ENCODE data around the gene GPR162.

The GPR162 gene

GRCh38 chr12:6787309-6787708, 34.3 kb upstream of the GPR162 start:
- DNase-seq, result no peak

GRCh38 chr12:6788972-6789924, 32.4 kb upstream of the GPR162 start, which contains the start of gene CD4:
TSS of gene CD4 (plus strand) at chr12:6789528. CDS start at chr12:6800139, 10,611 bp downstream.
- DNase-seq, result no peak

GRCh38 chr12:6790496-6791150, 31.0 kb upstream of the GPR162 start:
- DNase-seq, result no peak

- DNase-seq, result no peak
Measured at GRCh38 chr12:6791931-6792520, 29.6 kb upstream of the GPR162 start.

GRCh38 chr12:6792522-6793201, 29.0 kb upstream of the GPR162 start:
- no peak for DNase-seq

- no peak for DNase-seq
Measured at GRCh38 chr12:6795088-6795487, 26.5 kb upstream of the GPR162 start.

- DNase-seq, result no peak
Measured at GRCh38 chr12:6796576-6796975, 25.0 kb upstream of the GPR162 start.

- DNase-seq, result no peak
Measured at GRCh38 chr12:6799147-6799546, 22.5 kb upstream of the GPR162 start.

GRCh38 chr12:6807170-6807569, 14.5 kb upstream of the GPR162 start:
- no peak for DNase-seq

GRCh38 chr12:6809056-6809455, 12.6 kb upstream of the GPR162 start:
- DNase-seq, result no peak

- no peak for DNase-seq
Measured at GRCh38 chr12:6810758-6811157, 10.9 kb upstream of the GPR162 start.

GRCh38 chr12:6813363-6813762, 8.3 kb upstream of the GPR162 start:
- DNase-seq, result no peak

GRCh38 chr12:6816598-6816997, 5.0 kb upstream of the GPR162 start:
- DNase-seq, result no peak

GRCh38 chr12:6817098-6817497, 4.5 kb upstream of the GPR162 start:
- DNase-seq, result no peak

- DNase-seq, result no peak
Measured at GRCh38 chr12:6817662-6818157, 3.9 kb upstream of the GPR162 start.

- DNase-seq, result no peak
Measured at GRCh38 chr12:6818222-6818621, 3.4 kb upstream of the GPR162 start.

- DNase-seq, result no peak
Measured at GRCh38 chr12:6818645-6819044, 3.0 kb upstream of the GPR162 start.

GRCh38 chr12:6819106-6820030, 2.3 kb upstream of the GPR162 start:
- no peak for DNase-seq

GRCh38 chr12:6820166-6820565, 1.5 kb upstream of the GPR162 start:
- no peak for DNase-seq

- no peak for DNase-seq
Measured at GRCh38 chr12:6822426-6823135, 960 bp downstream of the GPR162 start.

Data from SHP77 (cell line).